K562 (cell line): ENCODE data around the gene MIXL1.

ENCODE experiments used
- CTCF ChIP-seq, 3 experiments: IDR thresholded peaks in 2 of 3; conservative IDR thresholded peaks in 1 of 3; 2 replicates each; pipeline ENCODE4 v1.5.1; 2011 to 2012; ENCODE audit warnings: low read length in 3 of 3, mild to moderate bottlenecking in 3 of 3, control low read depth in 2 of 3, improper control_type of control experiment in 1 of 3, inconsistent platforms in 1 of 3, low read depth in 1 of 3, mixed read lengths in 1 of 3, moderate library complexity in 1 of 3; ENCODE audit not compliant: insufficient read depth in 2 of 3
- EZH2 ChIP-seq: IDR thresholded peaks from 2 replicates; pipeline ENCODE4 v1.6.1; 2012; ENCODE audit warnings: low read depth, mild to moderate bottlenecking, inconsistent platforms, low read length, borderline replicate concordance
- PCBP2 ChIP-seq: fragments of 200-400 bp; formaldehyde crosslinking; IDR thresholded peaks from 2 replicates; pipeline ENCODE4 v1.6.1; 2018; ENCODE audit warnings: low read length, low read depth, mild to moderate bottlenecking, moderate library complexity; ENCODE audit not compliant: poor library complexity, severe bottlenecking
- REST ChIP-seq, 2 experiments: fragments of 450-650 bp; formaldehyde crosslinking in 1 of 2; IDR thresholded peaks; 2 replicates each; pipeline versions ENCODE4 v1.4.0 to v1.6.1; 2014 to 2020; ENCODE audit warnings: mild to moderate bottlenecking in 2 of 2, borderline replicate concordance in 1 of 2, low read depth in 1 of 2
- SIRT6 ChIP-seq: IDR thresholded peaks from one replicate; pipeline ENCODE4 v1.6.1; 2012; ENCODE audit warnings: low read depth, mild to moderate bottlenecking, control low read depth, inconsistent platforms, low read length, moderate library complexity
- SRSF1 ChIP-seq: fragments of 200-400 bp; formaldehyde crosslinking; IDR thresholded peaks from 2 replicates; pipeline ENCODE4 v1.6.1; 2017; ENCODE audit warnings: mild to moderate bottlenecking, low read depth, low read length, moderate library complexity
- TAF1 ChIP-seq: IDR thresholded peaks from 2 replicates; pipeline ENCODE4 v1.6.1; 2011; ENCODE audit warnings: mild to moderate bottlenecking, low read length, moderate library complexity; ENCODE audit not compliant: insufficient read depth, control insufficient read depth, severe bottlenecking; ENCODE audit errors: extremely low read depth
- TARDBP ChIP-seq: fragments of 450-650 bp; IDR thresholded peaks from 2 replicates; pipeline ENCODE4 v1.6.1; 2016
- ZC3H4 ChIP-seq: sonication (generic); formaldehyde crosslinking; IDR thresholded peaks from 2 replicates; pipeline ENCODE4 v1.9.0; 2021; ENCODE audit warnings: missing genetic modification reagents, borderline replicate concordance
- ZNF584 ChIP-seq: fragments of 200-800 bp; sonication (Bioruptor generic); IDR thresholded peaks from 2 replicates; pipeline ENCODE4 v1.6.1; 2016; ENCODE audit warnings: low read depth, mild to moderate bottlenecking, missing genetic modification characterization, missing compliant biosample characterization

GRCh38 chr1:226268421-226269124, 45.1 kb downstream of the MIXL1 start:
- TF ChIP-seq ZNF584 (CRISPR knock-in tag) = no peak
- no peak for TF ChIP-seq CTCF (IDR thresholded peaks at IDR 0.05 in 2 of 3, conservative IDR thresholded peaks at IDR 0.05 in 1 of 3; ENCODE audit: insufficient read depth in 2 of 3, low read depth in 1 of 3, low read length in 3 of 3)
- TF ChIP-seq SIRT6 = no peak
- TF ChIP-seq PCBP2 = no peak
- no peak for TF ChIP-seq TAF1
- TF ChIP-seq REST (IDR thresholded peaks at IDR 0.05; ENCODE audit: borderline replicate concordance) = no peak
- TF ChIP-seq REST (CRISPR knock-in tag; IDR thresholded peaks at IDR 0.05; ENCODE audit: low read depth) = no peak
- no peak for TF ChIP-seq ZC3H4 (CRISPR knock-in tag)
- no peak for TF ChIP-seq SRSF1
- TF ChIP-seq TARDBP = no peak
- no peak for TF ChIP-seq EZH2
